ENCODE measurements around the gene MTMR10. TPM values are rescaled to one million over a fixed set of nuclear protein-coding genes. Genes with fewer than 3 reads are reported as not detected.

MTMR10 gene
- total RNA-seq, 3 donors from 2014 or later = 9.1 to 12.3 (median 10.8) TPM

- Mint-ChIP-seq H3K9me3 (no peaks in the 10 kb centered on the region), H3K36me3 (ENCODE audit: insufficient read depth) (peaks cover 4% of the 10 kb centered on the region), H3K4me1 (ENCODE audit: low read depth) (peaks cover 35% of the 10 kb centered on the region), H3K4me3 (peak overlapping the region; percentile 95), H3K27me3 (ENCODE audit: low read depth) (no peaks in the 10 kb centered on the region)
- no peak for DNase-seq
- ATAC-seq = no peak
These were observed 778 bp downstream of the MTMR10 start for GRCh38 chr15:30990446-30991254.

GRCh38 chr15:30990036-30990435, 1.4 kb downstream of the MTMR10 start:
- Mint-ChIP-seq H3K27me3 (ENCODE audit: low read depth) (no peaks in the 10 kb centered on the region), H3K9me3 (no peaks in the 10 kb centered on the region), H3K4me3 (peak overlapping the region; percentile 95), H3K4me1 (ENCODE audit: low read depth) (peaks cover 41% of the 10 kb centered on the region), H3K36me3 (ENCODE audit: insufficient read depth) (peaks cover 7% of the 10 kb centered on the region)
- ATAC-seq (no peak), DNase-seq (no peak)

GRCh38 chr15:30985081-30985531, 6.3 kb downstream of the MTMR10 start:
- Mint-ChIP-seq H3K9me3 (no peaks in the 10 kb centered on the region), H3K4me1 (ENCODE audit: low read depth) (peaks cover 66% of the 10 kb centered on the region), H3K4me3 (no peak overlapping the region), H3K27me3 (ENCODE audit: low read depth) (no peaks in the 10 kb centered on the region), H3K36me3 (ENCODE audit: insufficient read depth) (peaks cover 39% of the 10 kb centered on the region)
- DNase-seq (no peak), ATAC-seq (no peak)

- ATAC-seq (no peak), DNase-seq (no peak)
- no peaks in the 10 kb centered on the region for H3K27me3 Mint-ChIP-seq (ENCODE audit: low read depth)
- peaks cover 67% of the 10 kb centered on the region for H3K4me1 Mint-ChIP-seq (ENCODE audit: low read depth)
- no peak overlapping the region for H3K4me3 Mint-ChIP-seq
- no peaks in the 10 kb centered on the region for H3K9me3 Mint-ChIP-seq
- peaks cover 42% of the 10 kb centered on the region for H3K36me3 Mint-ChIP-seq (ENCODE audit: insufficient read depth)
These were observed 6.9 kb downstream of the MTMR10 start for GRCh38 chr15:30984542-30984941.

GRCh38 chr15:30984118-30984517, 7.3 kb downstream of the MTMR10 start:
- Mint-ChIP-seq H3K36me3 (ENCODE audit: insufficient read depth) (peaks cover 44% of the 10 kb centered on the region), H3K4me3 (no peak overlapping the region), H3K27me3 (ENCODE audit: low read depth) (no peaks in the 10 kb centered on the region), H3K9me3 (no peaks in the 10 kb centered on the region), H3K4me1 (ENCODE audit: low read depth) (peaks cover 67% of the 10 kb centered on the region)
- DNase-seq (no peak), ATAC-seq (no peak)

GRCh38 chr15:30979457-30979856, 12.0 kb downstream of the MTMR10 start:
- Mint-ChIP-seq H3K36me3 (ENCODE audit: insufficient read depth) (peaks cover 40% of the 10 kb centered on the region), H3K4me3 (no peak overlapping the region), H3K27me3 (ENCODE audit: low read depth) (no peaks in the 10 kb centered on the region), H3K9me3 (no peaks in the 10 kb centered on the region), H3K4me1 (ENCODE audit: low read depth) (peaks cover 55% of the 10 kb centered on the region)
- ATAC-seq (no peak), DNase-seq (no peak)

- ATAC-seq = no peak
- peaks cover 45% of the 10 kb centered on the region for H3K4me1 Mint-ChIP-seq (ENCODE audit: low read depth)
- peaks cover 37% of the 10 kb centered on the region for H3K36me3 Mint-ChIP-seq (ENCODE audit: insufficient read depth)
- H3K4me3 Mint-ChIP-seq = no peak overlapping the region
- no peak for DNase-seq
- H3K27me3 Mint-ChIP-seq (ENCODE audit: low read depth) = no peaks in the 10 kb centered on the region
- H3K9me3 Mint-ChIP-seq = no peaks in the 10 kb centered on the region
These were observed 13.1 kb downstream of the MTMR10 start for GRCh38 chr15:30978328-30978727.

GRCh38 chr15:30974112-30974511, 17.3 kb downstream of the MTMR10 start:
- Mint-ChIP-seq H3K36me3 (ENCODE audit: insufficient read depth) (peaks cover 31% of the 10 kb centered on the region), H3K9me3 (no peaks in the 10 kb centered on the region), H3K4me1 (ENCODE audit: low read depth) (peaks cover 25% of the 10 kb centered on the region), H3K4me3 (no peak overlapping the region), H3K27me3 (ENCODE audit: low read depth) (no peaks in the 10 kb centered on the region)
- ATAC-seq (no peak), DNase-seq (no peak)

- H3K36me3 Mint-ChIP-seq (ENCODE audit: insufficient read depth) = peaks cover 31% of the 10 kb centered on the region
- ATAC-seq (no peak), DNase-seq (no peak)
- H3K4me3 Mint-ChIP-seq = no peak overlapping the region
- no peaks in the 10 kb centered on the region for H3K9me3 Mint-ChIP-seq
- no peaks in the 10 kb centered on the region for H3K27me3 Mint-ChIP-seq (ENCODE audit: low read depth)
- peaks cover 19% of the 10 kb centered on the region for H3K4me1 Mint-ChIP-seq (ENCODE audit: low read depth)
These were observed 18.0 kb downstream of the MTMR10 start for GRCh38 chr15:30973379-30973778.

- H3K36me3 Mint-ChIP-seq (ENCODE audit: insufficient read depth) = peaks cover 27% of the 10 kb centered on the region
- no peaks in the 10 kb centered on the region for H3K9me3 Mint-ChIP-seq
- no peaks in the 10 kb centered on the region for H3K27me3 Mint-ChIP-seq (ENCODE audit: low read depth)
- H3K4me3 Mint-ChIP-seq = no peak overlapping the region
- ATAC-seq (no peak), DNase-seq (no peak)
- peaks cover 17% of the 10 kb centered on the region for H3K4me1 Mint-ChIP-seq (ENCODE audit: low read depth)
These were observed 21.7 kb downstream of the MTMR10 start for GRCh38 chr15:30969724-30970123.

- peaks cover 25% of the 10 kb centered on the region for H3K36me3 Mint-ChIP-seq (ENCODE audit: insufficient read depth)
These were observed 27.7 kb downstream of the MTMR10 start for GRCh38 chr15:30963681-30964080.

GRCh38 chr15:30962659-30963058, 28.8 kb downstream of the MTMR10 start:
- Mint-ChIP-seq H3K27me3 (ENCODE audit: low read depth) (no peaks in the 10 kb centered on the region), H3K9me3 (no peaks in the 10 kb centered on the region), H3K36me3 (ENCODE audit: insufficient read depth) (peaks cover 32% of the 10 kb centered on the region), H3K4me1 (ENCODE audit: low read depth) (peaks cover 15% of the 10 kb centered on the region), H3K4me3 (no peak overlapping the region)
- DNase-seq = no peak
- no peak for ATAC-seq

More at GRCh38 chr15:30963681-30964080, 27.7 kb downstream of the MTMR10 start:
- ATAC-seq = no peak
- Mint-ChIP-seq H3K9me3 (no peaks in the 10 kb centered on the region), H3K4me1 (ENCODE audit: low read depth) (peaks cover 16% of the 10 kb centered on the region), H3K27me3 (ENCODE audit: low read depth) (no peaks in the 10 kb centered on the region), H3K4me3 (no peak overlapping the region)
- no peak for DNase-seq

- Mint-ChIP-seq H3K4me1 (ENCODE audit: low read depth) (peaks cover 15% of the 10 kb centered on the region), H3K4me3 (no peak overlapping the region), H3K27me3 (ENCODE audit: low read depth) (no peaks in the 10 kb centered on the region), H3K36me3 (ENCODE audit: insufficient read depth) (peaks cover 35% of the 10 kb centered on the region), H3K9me3 (no peaks in the 10 kb centered on the region)
- ATAC-seq (no peak), DNase-seq (no peak)
These were observed 29.3 kb downstream of the MTMR10 start for GRCh38 chr15:30962079-30962478.

- Mint-ChIP-seq H3K9me3 (no peaks in the 10 kb centered on the region), H3K27me3 (ENCODE audit: low read depth) (no peaks in the 10 kb centered on the region), H3K4me1 (ENCODE audit: low read depth) (peaks cover 7% of the 10 kb centered on the region), H3K36me3 (ENCODE audit: insufficient read depth) (peaks cover 47% of the 10 kb centered on the region), H3K4me3 (no peak overlapping the region)
- DNase-seq (no peak), ATAC-seq (no peak)
These were observed 33.2 kb downstream of the MTMR10 start for GRCh38 chr15:30958219-30958618.
